Left renal cortex interstitium (tissue), 4 donors: Measurements from ENCODE around the gene TRIM47. TPM values are rescaled to one million over a fixed set of nuclear protein-coding genes. Genes with fewer than 3 reads are reported as not detected.

ENCODE experiments used
- DNase-seq, 4 donors: peaks; one replicate each; pipeline ENCODE4 v3.0.0-alpha.2; 2013; ENCODE audit warnings: low read depth in 4 of 4, low spot score in 2 of 4, missing footprints in 1 of 4
- polyA plus RNA-seq, 4 donors: library from polyadenylated mRNA; unstranded; fragments of 120-200 nt; gene quantifications; one replicate each; pipeline ENCODE4 v1.2.1, GENCODE V29; 2013; ENCODE audit not compliant: insufficient read length in 4 of 4

Gene TRIM47
- polyA plus RNA-seq, 4 donors, result 5.6 to 7.5 (median 6.6) TPM

- DNase-seq, result no peak
These were observed 44.0 kb downstream of the TRIM47 start for GRCh38 chr17:75834279-75834920.

DNA sequence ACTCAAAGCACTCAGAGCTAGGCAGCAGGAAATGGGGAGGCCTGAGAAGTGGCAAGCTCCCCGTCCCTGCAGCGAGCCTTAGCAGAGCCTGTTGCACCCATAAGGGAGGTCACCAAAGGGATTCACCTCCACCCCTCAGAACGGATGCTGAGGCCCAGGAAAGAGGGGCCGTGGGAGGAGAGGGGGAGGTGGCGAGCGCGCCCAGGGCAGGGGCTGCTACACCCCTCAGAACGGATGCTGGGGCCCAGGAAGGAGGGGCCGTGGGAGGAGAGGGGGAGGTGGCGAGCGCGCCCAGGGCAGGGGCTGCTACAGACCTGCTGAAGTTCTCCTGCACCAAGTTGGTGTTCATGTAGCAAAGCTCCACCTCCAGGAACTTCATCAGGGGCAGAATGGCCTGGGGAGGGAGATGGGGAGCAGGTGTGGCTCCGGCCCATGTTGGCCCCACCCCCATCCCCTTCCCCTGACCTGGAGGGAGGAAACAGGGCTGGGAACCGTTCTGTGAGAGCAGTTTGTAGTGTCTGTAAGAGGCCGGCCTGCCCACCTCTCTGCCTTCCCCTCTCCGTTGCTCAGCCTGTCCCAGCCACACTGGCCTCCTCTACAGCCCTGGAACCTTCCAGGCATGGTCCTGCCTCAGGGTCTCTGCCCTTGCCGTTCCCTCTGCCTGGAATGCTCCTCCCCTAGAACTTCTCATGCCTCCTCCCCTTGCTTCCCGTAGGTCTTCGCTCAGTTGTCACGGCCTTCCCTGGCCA is 45.6 kb downstream of the TRIM47 start:
- no peak for DNase-seq

- no peak for DNase-seq
These were observed 46.2 kb downstream of the TRIM47 start for GRCh38 chr17:75832164-75832651.

GRCh38 chr17:75831032-75831571 is 47.3 kb downstream of the TRIM47 start:
- no peak for DNase-seq

GRCh38 chr17:75830164-75831031 is 48.0 kb downstream of the TRIM47 start:
- DNase-seq, result no peak

DNA sequence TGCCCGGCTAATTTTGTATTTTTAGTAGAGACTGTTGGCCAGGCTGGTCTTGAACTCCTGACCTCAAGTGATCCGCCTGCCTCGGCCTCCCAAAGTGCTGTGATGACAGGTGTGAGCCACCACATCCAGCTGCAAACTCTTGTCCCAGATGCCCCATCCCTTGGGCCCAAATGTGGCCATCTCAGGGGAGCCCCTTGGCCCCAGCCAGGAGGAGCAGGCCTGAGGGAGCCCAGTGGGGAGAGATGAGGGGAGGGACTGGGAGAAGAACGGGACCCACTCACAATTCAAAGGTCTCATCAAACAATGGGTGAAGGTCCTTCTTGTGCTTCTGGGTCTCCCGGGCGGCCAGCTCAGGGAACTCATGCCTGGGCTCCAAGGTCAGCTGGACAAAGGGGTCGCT is 48.6 kb downstream of the TRIM47 start:
- no peak for DNase-seq

GRCh38 chr17:75828741-75829140 is 49.6 kb downstream of the TRIM47 start:
- no peak for DNase-seq

GRCh38 chr17:75828076-75828400 is 50.3 kb downstream of the TRIM47 start:
- no peak for DNase-seq

DNA sequence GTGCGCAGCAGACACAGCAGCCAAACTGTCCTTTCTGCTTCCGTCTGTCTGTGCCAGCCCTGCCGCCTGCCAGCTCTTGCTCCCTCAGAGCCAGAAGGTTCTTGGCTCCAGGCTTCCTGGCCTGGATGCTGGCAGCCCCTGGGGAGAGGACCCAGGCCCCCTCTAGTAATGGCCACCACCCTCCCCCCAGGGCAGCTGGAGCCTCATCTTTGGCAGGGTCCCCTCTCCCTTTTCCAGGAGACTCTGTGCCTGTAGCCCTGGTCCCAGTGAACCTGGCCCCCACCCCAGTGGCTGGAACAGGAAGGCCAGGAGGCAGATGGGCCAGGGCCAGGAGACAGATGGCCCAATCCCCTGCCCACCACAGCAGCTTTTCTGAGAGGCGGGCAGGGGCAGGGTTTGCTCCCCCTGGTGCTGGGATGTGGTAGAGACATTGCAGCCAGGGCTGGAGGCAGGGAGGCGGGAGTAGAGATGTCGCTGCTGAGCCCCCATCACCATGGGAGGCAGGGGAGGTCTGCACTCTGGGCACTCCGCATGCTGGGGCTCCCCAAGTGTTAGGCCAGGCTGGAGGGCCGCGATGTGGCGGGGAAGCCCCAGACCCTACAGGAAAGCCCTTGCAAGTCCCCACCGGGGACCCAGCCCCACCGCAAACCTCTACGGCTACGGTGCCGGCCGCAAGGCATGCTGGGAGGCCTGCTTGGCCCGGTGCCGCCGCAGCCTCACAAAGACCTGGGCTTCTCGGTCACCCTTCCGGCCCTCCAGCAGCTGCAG is 50.9 kb downstream of the TRIM47 start:
- no peak for DNase-seq

- DNase-seq, result no peak
These were observed 51.6 kb downstream of the TRIM47 start for GRCh38 chr17:75826561-75827307.

GRCh38 chr17:75825748-75826370 is 52.5 kb downstream of the TRIM47 start:
- no peak for DNase-seq

DNA sequence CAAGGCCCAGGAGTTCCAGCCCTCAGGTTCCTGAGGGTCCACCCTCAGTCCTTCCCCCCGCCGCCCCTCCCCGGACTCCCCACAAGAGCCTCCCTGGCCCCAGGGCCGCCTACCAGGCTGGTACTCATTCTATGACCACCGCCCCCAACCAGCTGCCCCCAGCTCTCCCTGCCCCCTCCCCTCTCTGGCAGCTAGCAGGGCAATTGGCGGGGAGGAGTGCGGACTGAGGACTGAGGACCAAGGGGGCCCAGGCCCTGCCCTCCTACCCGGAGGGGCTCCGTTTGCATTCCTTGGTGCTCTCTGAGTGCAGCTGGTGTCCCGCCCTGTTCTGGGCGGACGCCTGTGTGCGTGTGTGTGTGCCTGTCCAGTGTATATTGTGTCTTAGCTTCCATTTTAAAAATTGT is 53.2 kb downstream of the TRIM47 start:
- DNase-seq, result no peak

DNA sequence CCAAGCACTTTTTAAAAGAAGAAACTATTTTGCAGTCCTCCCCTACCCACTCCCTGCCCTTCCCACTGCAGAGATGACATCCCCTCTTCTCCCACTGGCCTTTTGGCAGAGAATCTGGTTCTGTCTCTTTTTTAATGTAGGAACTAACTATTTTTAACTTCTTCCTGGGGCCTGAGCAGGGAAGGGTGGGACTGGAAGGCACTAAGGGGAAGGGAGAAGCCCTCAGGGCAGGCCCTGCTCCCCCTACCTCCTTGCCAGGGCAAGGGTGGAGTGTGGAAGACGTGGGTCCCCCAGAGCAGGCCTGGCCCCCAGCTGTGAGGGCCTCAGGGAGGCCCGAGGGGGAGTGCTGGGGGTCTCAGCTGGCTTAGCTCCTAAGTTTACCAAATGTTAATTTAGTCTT is 53.7 kb downstream of the TRIM47 start:
- DNase-seq, result no peak

Other genes starting within 250 kb of the TRIM47 start
- gene SMIM5, start 245.1 kb downstream of the TRIM47 start, polyA plus RNA-seq, result 1 to 10 TPM; 5.0 to 9.9 (median 6.5) TPM
- 10 to 100 TPM; 31.6 to 59.3 (median 46.1) TPM for gene RECQL5, start 211.4 kb downstream of the TRIM47 start, polyA plus RNA-seq
- gene SAP30BP, start 211.2 kb downstream of the TRIM47 start, polyA plus RNA-seq, result 100 to 1,000 TPM in 2 of 4 donors, 10 to 100 TPM in 2; 89.1 to 103 (median 97.9) TPM
- 10 to 100 TPM; 11.3 to 16.5 (median 11.6) TPM for gene ITGB4, start 157.1 kb downstream of the TRIM47 start, polyA plus RNA-seq
- 10 to 100 TPM; 25.3 to 41.3 (median 32.1) TPM for gene GALK1, start 113.4 kb downstream of the TRIM47 start, polyA plus RNA-seq
- 10 to 100 TPM; 32.5 to 55.4 (median 44.9) TPM for gene UNK, start 93.8 kb downstream of the TRIM47 start, polyA plus RNA-seq
- gene UNC13D, start 34.2 kb downstream of the TRIM47 start, polyA plus RNA-seq, result 1 to 10 TPM; 4.1 to 7.7 (median 5.7) TPM
- gene WBP2, start 23.2 kb downstream of the TRIM47 start, polyA plus RNA-seq, result 10 to 100 TPM; 79.8 to 92.5 (median 84.8) TPM
- 10 to 100 TPM; 12.2 to 19.6 (median 15.9) TPM for gene TRIM65, start 18.4 kb upstream of the TRIM47 start, polyA plus RNA-seq
- 100 to 1,000 TPM in 2 of 4 donors, 10 to 100 TPM in 2; 72.9 to 113 (median 94.0) TPM for gene MRPL38, start 26.3 kb upstream of the TRIM47 start, polyA plus RNA-seq
- 10 to 100 TPM in 2 of 4 donors, 1 to 10 TPM in 2; 5.5 to 16.9 (median 10.8) TPM for gene FBF1, start 62.5 kb upstream of the TRIM47 start, polyA plus RNA-seq
- gene ACOX1, start 100.6 kb upstream of the TRIM47 start, polyA plus RNA-seq, result 10 to 100 TPM; 28.2 to 37.6 (median 36.2) TPM
- gene TEN1, start 100.7 kb upstream of the TRIM47 start, polyA plus RNA-seq, result 10 to 100 TPM; 19.0 to 32.8 (median 27.4) TPM
- 10 to 100 TPM in 2 of 4 donors, 1 to 10 TPM in 2; 8.1 to 28.0 (median 15.3) TPM for gene CDK3, start 122.3 kb upstream of the TRIM47 start, polyA plus RNA-seq
- 10 to 100 TPM; 15.1 to 26.1 (median 22.9) TPM for gene EVPL, start 148.7 kb upstream of the TRIM47 start, polyA plus RNA-seq
- 100 to 1,000 TPM in 2 of 4 donors, 10 to 100 TPM in 2; 95.3 to 110 (median 101) TPM for gene SRP68, start 193.9 kb upstream of the TRIM47 start, polyA plus RNA-seq
- gene GALR2, start 196.2 kb upstream of the TRIM47 start, polyA plus RNA-seq, result under 1 TPM; 0.25 to 0.88 (median 0.26) TPM
- 10 to 100 TPM; 14.3 to 25.9 (median 21.9) TPM for gene ZACN, start 200.6 kb upstream of the TRIM47 start, polyA plus RNA-seq
- gene EXOC7, start 225.2 kb upstream of the TRIM47 start, polyA plus RNA-seq, result 100 to 1,000 TPM; 151 to 179 (median 158) TPM